GF-D8 (cell line): ENCODE results near the gene CASP5.
A peak's percentile ranks its signal among the peaks of the same experiment; 100 is the strongest.
"Not testable (repeated sequence)": the region's sequence is repeated elsewhere in the genome, so short reads cannot be mapped to it uniquely, and the experiment has no call there.

Source experiments
- DNase-seq: peaks from one replicate; lab custom pipeline; 2025; lab: John Stamatoyannopoulos, UW

CASP5 gene

DNA sequence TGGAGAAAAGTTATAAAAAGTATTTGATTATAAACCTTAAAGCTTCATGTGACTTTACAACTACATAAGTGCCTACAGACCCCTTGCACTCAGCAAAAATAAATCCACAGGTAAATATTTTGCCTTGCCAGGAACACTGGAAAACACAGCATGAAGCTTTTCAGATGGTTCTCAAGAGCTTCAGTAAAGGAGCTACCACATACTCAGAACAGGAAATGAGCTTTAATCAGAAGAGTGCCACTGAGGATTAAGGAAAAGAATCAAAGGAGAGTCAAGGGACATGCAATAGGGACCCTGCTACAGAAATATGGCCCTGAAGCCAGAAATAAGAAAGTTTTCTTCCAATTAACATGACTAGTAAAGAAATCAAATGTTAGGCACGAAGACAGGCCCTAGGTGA lies 10.8 kb upstream of the CASP5 start:
- no peak for DNase-seq

DNA sequence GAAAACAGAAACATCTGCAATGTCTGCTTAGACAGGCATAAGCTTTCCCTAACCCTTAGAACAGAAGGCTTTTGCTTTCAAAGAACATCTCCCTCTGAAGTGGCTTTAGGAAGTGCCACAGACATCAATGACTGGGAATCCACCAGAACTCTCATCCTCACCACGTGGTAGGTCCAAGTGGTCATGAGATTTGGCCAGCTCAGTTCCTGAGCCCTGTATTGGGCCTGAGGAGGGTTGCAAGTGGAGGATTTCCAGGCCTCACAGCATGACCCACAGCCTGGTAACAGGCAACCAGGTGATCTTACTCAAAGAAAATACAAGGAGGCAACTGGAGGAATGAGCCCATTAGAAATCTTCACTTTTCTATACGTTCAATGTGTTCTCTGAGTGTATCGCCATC lies 10.4 kb upstream of the CASP5 start:
- no peak for DNase-seq

DNA sequence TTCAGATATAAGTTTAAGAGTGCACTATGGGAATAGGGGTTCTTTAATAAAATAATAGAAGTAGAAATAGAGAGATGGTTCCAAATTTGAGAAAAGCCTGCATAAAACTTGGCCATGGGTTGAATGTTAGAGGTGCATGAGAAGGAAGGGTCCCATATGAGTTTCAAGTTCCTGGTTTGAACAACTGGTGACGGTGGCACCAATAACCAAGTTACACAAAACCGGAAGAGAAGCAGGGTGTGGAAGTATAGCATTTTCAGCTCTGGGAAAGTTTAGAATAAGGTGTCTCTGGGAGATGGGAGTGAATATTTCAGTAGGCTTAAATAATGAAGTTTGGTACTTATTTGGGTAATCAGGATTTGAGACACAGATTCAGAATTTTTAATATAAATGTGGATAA lies 9.5 kb upstream of the CASP5 start:
- no peak for DNase-seq

DNA sequence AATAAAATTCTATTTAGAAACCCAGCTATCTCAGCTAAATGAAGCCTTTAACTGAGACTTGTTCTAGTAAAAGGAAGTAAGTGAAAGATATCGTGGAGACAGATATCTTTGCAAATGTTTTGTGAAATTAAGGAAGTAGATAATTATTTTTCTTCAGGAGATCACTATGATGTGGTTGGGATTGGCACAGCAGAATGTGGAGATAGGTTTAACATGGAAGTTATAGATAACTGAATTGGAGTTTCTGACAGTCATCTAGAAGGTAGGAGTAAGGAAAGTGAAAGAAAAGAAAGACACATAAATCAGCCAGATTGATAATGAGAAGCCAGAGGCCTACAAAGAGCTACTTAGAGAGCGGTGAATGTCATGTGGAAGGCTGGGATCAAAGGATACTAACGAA lies 4.7 kb upstream of the CASP5 start:
- DNase-seq: peak; percentile 66

DNA sequence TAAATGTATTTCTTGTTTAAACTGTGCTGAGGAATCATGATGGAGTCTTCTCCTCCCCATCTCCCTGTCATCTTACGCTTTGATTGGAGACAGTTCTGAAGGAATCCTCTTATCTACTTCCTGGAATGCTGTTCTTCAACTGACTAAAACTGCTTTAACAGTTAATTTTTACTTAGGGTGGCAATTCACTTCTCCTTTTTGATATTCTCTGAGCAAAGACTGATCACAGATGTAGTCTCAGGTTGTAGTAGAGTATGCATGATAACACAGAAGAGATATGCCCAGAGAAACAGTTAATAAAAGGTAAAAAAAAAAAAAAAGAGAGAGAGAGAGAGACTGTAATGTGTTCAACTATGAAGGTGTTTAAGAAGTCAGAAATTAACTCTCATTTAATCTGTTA lies 1.4 kb upstream of the CASP5 start:
- no peak for DNase-seq

DNA sequence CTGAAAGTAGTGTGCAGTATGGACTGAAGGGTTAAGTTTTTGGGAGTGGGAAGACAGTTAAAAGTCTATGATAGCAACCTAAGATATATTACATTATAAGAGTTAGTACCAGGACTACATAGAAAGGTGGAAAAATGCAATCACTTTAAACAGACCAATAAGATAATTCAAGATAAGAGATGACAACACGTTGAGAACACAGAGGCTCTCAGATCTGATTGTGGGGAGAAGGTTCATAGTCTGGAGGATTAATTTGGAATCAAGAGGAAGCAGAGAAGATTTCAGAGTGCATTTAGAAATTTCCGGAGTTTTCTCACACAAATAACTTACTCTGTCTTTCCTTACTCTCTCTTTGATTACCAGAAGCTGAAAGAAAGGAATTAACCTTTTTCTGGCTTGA lies 441 bp downstream of the CASP5 start:
- no peak for DNase-seq

DNA sequence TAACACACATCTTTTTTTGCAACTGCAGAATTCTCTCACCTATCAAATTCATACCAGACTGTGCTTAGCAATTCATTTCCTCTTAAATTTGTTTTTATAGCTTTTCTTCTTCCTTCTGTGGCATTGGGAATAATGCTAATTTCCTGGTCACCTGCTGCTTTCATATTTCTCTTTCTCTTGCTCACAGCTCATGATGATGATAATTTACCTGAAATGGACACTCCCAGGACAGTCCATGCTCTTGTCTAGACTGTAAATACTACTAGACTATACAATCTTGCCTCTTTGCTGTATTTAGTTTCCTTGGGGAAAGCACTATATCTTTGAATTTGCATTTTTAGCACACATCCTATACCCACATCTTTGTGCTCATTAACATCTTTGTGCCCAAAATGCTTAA lies 15.5 kb downstream of the CASP5 start:
- DNase-seq: no peak

DNA sequence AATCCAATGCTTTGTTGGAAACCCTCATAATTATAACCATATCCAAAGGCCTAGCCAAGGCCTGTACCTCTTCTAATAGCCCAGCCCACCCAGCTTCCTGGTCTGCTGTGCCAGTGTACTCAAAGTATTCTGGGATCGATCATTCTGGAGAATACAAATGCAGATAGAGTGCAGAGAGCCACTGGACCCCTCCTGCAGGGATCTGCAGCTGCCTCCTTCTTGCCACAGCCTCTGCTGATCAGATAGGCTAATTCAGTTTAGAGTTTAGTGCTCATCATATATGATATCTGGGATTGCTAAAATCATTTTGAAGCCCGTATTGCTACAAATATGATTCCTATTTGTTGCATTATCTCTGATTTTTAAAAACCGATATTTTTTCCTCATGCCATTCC lies 17.5 kb downstream of the CASP5 start:
- no peak for DNase-seq

DNA sequence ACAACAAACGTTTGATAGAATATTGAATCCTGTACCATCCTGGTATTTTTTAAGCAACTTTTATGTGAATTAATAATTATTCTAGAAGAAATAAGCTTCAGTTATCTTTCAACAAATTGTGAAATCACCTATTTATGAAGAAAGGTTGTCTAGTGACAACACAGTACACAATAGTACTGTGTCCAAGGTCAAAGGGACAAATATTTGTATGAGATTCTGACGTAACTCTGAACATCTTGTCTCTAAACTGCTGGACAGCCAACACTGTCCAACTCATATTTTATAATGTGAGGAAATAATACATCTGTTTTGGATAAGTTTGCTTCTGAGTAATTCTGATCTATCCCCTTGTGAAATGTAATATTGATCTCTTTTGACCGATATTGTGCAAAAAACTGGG lies 18.9 kb downstream of the CASP5 start:
- DNase-seq: no peak

DNA sequence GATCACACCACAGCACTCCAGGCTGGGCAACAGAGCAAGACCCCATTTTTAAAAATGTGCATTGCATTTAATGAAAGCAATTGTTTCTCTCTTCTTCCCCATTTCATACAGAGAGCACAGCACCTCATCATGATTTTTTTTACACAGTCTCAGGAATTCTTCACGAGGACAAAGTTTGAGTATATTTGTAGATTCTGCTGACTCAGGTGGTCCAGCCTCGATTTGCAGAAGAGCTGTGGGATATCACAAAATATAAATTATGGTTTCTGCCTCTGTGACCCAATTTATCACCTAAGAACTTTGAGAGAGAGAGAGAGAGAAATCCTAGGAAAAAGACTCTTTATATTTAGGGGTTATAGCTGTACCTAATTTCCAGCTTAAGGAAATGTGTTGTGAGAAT lies 19.8 kb downstream of the CASP5 start:
- no peak for DNase-seq

DNA sequence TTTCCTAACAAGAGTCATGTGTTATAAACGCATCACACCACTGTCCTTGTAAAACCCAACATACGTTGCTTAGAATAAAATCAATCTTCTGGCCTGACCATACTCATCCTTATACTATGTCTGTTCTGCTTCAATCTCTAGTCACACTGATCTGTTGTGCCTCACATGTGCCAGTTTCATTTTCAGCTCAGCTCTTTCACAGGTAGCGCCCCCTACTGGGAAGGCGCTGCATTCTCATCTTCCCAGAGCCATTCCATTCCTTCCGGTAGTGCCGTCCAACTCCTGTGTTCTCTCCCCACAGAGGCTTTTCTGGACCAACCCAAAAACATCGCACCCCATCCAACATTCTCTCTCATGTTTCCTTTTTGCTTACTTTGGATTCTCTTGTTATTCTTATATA lies 22.2 kb downstream of the CASP5 start:
- DNase-seq: no peak

DNA sequence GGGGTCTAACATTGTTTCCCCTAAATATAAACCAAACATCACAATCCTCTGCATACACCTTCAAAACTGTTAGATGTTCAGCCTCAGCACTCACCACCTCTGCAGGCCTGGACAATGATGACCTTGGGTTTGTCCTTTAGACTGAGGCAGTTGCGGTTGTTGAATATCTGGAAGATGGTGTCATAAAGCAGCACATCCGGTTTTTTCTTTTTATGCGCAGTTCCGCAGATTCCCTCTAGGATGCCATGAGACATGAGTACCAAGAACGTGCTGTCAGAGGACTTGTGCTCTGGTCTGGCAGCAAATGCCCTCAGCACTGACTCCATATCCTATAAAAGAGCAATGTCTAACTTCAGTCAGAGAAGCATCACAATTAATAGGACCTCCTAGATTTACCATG lies 22.8 kb downstream of the CASP5 start:
- no peak for DNase-seq

DNA sequence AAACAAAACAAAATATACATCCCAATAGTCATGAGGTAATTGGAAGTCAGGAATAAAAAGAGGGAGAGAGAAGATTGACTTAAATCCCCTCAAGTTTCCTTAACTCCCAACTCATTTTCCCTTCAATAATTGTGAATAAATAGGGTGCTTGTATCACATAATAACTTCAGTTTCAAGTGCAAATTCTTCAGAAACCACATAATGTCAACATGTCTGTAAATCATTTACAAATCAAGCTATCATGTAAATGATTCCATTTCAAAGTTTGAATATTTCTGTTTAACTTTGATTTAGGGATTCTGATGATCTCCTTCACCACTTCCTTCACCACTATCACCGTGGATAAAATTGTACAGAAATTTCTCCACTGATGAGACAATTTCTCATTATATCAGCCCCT lies 23.2 kb downstream of the CASP5 start:
- DNase-seq: no peak

DNA sequence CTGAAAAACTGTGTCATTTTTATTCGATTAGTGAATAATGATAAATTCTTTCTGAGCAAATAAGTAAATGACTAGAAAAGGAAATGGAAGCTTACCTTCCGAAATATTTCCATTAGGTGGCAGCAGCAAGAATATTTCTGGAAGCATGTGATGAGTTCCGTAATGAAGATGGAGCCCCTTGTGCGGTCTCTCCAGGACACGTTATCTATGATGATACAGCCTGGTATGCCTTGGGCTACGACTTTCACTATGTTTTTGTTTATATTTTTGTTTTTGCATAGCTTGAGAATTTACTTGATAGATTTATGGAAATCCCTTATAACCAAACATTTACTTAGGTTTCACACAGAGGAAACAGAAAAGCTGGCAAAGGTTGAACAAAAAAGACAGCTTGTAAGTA lies 25.7 kb downstream of the CASP5 start:
- no peak for DNase-seq

DNA sequence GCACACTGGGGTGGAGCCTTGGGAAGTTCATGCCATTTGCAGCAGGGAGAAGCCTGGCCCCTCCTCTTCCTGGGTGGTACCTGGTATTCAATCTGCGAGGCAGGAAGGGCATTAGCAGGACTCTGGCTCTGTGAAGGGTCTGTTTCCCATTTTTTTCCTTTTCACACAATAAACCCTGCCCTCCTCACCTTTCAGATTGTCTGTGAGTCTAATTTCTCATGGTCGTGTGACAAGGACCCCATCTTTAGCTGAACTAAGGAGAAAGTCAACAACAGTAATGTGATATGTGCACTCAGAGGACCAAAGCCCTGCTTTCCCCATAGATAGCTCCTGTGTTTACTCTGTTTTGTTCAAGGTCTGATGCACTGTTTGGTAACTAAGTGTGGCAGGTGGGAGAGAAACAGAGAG lies 28.0 kb downstream of the CASP5 start:
- no peak for DNase-seq

DNA sequence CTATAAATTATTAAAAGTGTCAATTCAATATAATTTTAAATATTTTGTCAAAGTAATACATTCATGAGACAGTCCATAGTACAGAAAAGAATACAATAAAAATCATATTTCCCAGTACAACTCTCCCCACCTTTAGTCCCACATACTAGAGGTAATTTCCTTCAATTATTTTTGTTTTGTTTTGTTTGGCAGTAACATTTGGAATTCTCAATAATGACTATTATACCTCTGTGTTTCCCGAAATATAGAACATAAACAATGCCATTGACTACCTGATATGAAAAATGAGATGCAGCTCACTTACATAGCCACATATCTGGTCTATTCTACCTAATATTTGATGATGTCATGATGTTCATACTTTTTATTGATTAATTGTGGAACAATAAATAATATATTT lies 30.2 kb downstream of the CASP5 start:
- DNase-seq: no peak

DNA sequence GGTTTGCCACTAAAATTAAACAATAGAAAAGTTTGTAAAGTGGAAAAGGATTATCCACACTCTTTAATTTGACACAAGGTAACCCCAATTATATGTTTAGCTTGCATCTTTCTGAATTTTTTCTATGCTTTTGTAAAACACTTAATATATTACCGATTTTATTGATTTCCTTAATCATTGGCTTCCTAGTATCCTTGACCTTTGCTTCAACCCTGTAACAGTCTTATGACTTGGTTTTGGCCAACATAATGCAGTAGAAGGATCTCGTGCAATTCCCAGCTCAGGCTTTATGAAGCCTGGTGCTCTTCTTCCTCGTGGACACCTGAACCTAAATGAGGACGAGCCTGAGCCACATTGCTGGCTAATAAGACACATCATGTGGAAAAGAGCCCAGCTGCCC lies 31.0 kb downstream of the CASP5 start:
- no peak for DNase-seq

DNA sequence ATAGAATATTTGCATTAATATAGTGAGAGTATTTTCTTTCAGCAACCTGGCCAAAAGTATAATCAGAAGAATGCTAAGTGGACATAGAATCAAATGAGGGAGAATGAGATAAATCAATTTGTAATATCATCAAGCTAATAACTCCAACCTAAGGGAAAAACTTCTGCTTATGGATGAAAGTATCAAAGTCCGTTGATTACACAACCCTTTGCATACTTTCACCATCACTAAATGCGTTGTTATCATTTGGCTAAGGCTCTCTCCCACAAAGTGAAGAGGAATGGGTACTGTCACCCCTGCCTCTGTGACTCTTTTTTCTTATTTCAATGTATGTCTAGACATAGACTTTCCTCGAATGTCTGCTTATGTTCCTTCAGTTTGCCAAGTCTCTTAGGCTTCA lies 38.2 kb downstream of the CASP5 start:
- DNase-seq: no peak

DNA sequence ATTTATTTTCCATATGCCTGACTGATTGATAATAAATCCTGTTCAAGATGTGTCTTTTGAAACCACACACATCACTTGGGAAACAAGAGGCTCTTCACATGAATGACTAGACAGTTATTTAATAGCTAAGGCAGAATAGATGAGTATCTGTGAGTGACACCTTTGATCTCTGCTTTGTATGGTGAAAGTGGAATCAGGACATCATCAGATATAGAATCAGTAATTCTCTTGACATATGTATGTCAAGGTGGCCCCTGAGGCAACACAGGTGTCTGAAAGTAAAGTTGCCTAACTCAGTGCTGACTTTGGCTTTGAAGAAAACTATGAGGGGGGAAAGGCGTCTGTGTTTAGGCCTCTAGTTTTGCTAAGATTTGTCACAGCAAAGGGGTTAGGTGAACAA lies 43.1 kb downstream of the CASP5 start:
- DNase-seq: no peak

DNA sequence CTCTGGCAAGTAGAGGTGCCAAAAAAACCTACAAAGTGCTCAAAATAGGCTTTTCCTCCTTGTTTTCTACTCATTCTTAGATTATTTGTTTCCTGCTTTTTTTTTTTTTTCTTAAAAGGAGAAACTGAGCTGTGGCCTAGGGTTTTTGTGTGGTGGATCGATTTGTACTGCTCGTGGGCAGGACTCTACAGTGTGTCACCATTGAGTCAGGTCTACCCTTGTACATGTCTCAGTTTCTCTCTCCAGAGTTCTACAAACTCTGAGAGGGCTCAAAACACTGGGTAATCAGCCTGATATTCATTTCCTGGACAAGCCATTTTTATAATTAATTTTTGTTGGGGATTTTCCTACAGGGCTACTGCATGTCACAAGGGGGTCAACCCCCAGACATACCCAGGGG lies 49.4 kb downstream of the CASP5 start:
- no peak for DNase-seq

DNA sequence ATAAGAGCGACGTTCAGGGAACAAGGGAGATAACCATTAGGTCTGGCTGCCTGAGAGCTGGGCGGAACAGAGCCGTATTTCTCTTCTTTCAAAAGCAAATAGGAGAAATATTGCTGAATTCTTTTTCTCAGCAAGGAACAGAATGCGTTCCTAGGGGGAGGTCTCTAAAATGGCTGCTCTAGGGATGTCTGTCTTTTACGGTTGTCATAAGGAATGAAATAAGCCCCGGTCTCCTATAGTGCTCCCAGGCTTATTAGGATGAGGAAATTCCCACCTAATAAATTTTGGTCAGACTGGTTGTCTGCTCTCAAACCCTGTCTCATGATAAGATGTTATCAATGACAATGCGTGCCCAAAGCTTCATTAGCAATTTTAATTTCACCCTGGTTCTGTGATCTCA lies 50.0 kb downstream of the CASP5 start:
- not testable (repeated sequence) for DNase-seq

DNA sequence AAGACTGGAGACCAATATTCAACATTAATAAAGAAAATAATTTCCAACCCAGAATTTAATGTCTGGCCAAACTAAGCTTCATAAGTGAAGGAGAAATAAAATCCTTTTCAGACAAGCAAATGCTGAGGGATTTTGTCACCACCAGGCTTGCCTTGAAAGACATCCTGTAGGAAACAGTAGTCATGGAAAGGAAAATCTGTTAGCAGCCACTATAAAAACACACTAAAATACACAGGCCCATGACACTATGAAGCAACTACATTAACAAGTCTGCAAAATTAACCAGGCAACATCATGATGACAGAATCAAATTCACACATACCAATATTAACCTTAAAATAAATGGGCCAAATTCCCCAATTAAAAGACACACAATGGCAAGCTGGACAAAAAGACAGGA lies 52.2 kb downstream of the CASP5 start:
- DNase-seq: no peak

DNA sequence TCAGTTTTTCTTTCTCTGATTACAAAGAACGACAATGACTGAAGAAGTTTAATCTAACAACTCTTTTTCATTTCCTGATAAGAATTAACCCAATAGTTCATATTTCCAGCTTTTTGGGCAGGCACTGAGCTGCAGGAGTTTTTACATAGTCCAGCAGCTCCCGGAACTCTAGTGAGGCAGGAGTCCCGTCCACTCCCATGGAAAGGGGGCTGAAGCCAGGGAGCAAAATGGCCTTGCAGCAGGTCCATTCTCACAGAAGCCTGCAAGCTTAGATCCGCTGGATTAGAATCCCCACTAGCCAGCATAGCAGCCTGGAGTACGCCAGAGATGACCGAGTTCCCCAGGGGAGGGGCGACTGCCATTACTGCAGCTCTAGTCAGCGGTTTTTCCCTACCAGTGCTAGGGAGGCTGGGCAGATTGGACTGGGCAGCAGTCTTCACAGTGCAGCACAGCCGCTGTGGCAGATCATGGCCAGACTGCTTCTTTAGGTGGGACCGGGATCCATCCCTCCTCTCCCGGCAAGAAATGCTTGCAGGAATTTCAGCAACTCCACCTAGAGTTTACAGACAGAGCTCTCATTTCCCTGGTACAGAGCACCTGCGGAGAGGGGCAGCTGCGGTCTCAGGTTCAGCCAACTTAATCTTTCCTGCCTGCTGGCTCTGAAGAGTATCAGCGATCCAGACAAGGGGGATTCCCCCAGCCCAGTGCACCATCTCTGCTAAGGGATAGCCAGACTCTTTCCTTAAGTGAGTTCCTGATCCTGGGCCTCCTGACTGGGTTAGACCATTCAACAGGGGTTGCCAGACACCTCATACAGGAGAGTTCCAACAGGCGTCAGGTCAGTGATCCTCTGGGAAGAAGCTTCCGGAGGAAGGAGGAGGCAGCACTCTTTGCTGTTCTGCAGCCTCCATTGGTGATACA lies 53.9 kb downstream of the CASP5 start:
- DNase-seq: no peak

DNA sequence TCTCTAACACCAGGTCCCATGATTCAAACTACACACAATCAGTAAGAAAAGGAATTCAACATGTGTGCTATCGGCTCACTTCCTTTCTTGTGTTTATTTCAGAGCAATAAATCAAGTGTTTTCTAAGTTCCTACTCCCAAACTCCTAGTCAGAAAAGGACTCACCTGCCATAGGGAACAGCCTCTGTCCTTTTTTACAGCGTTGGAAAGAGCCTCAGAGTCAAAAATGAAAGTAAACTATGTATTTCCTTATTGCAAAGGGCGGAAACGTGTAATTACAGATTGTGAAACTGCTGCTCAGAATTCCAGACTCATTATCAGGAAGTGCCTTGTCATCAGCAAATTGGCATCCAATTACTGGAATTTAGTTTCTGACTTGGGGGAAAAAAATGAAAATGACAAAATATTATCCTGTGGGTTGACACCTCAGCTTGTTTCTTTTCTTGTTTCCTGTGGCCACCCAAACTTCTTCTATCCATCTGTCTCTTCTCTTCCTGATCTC lies 54.6 kb downstream of the CASP5 start, which contains the start of gene CASP4:
Gene CASP4, minus strand, starts transcription at position 220 of the 501 bp plus-strand sequence. Its CDS starts 49 bp downstream, at position 171.
- peak; percentile 99 for DNase-seq
